Measurements from ENCODE around the gene UFSP1.

DNA sequence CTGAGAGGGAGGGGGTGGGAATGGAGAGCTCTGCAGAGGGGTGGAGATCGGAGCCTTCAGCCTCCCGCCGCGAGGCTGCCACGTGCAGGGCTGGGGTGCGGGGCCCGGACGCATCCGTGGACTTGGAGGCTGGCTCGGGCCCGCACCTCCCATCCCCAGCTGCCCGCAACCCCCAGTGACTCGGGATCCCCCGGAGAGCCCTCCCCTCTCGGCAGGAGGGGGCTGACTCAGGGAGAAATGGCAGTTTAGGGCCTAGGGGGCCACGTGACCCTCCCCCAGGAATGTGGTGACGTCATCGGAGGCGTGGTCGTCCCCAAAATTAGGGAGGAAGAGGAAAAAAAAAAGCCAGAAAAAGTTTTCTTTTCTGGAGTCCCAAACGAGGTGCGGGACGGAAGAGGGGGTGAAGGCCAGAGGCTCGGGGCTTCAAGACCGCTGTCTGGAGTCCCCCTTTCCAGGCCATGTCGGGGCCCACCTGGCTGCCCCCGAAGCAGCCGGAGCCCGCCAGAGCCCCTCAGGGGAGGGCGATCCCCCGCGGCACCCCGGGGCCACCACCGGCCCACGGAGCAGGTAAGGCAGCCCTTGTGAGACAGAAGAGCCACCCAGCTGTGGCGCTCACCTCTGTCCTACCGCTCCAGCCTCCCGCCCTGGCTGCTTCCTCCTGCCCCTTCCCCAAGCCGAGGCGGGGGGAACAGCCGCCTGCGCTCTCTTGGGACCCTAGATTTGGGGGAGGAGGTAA lies 22.3 kb downstream of the UFSP1 start, which contains the start of gene TRIP6:
- TF ChIP-seq, protein P1, sequence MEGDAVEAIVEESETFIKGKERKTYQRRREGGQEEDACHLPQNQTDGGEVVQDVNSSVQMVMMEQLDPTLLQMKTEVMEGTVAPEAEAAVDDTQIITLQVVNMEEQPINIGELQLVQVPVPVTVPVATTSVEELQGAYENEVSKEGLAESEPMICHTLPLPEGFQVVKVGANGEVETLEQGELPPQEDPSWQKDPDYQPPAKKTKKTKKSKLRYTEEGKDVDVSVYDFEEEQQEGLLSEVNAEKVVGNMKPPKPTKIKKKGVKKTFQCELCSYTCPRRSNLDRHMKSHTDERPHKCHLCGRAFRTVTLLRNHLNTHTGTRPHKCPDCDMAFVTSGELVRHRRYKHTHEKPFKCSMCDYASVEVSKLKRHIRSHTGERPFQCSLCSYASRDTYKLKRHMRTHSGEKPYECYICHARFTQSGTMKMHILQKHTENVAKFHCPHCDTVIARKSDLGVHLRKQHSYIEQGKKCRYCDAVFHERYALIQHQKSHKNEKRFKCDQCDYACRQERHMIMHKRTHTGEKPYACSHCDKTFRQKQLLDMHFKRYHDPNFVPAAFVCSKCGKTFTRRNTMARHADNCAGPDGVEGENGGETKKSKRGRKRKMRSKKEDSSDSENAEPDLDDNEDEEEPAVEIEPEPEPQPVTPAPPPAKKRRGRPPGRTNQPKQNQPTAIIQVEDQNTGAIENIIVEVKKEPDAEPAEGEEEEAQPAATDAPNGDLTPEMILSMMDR (IDR thresholded peaks at IDR 0.05), result no peak
- TF ChIP-seq POLR2A (IDR thresholded peaks at IDR 0.05), result peak; percentile 41
